GM12872 (cell line): ENCODE measurements around the gene GPR119.

Source experiments
- CTCF ChIP-seq: IDR thresholded peaks from 3 replicates; pipeline ENCODE4 v1.5.1; 2011; ENCODE audit warnings: low read depth, mild to moderate bottlenecking, low read length, moderate library complexity; ENCODE audit not compliant: insufficient read depth

The GPR119 gene

DNA sequence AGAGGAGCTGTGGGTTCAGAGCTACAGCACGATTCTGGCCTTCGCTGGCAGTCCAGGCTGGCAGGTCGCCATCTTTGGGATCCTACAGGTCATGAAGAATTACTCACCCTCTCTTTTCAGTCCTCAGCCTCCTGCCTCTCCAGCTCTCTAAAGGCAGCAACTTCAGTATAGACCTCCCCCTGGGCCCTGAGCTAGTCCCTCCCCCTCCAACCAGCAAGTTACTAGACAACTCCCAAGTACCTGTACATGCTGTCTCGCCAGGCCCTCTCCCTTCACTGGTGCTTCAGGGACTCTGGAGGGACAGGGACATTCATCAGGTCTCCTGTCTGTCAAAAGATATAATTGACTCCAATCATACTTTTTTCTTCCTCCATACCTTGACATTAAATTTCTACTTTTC lies at the start of gene GPR119:
TSS of gene GPR119 (minus strand) at position 155 of the 400 bp plus-strand sequence. CDS start 227 bp downstream, outside the sequence.
- no peak for TF ChIP-seq CTCF

GRCh38 chrX:130426531-130426930 lies 41.1 kb upstream of the GPR119 start:
- no peak for TF ChIP-seq CTCF

GRCh38 chrX:130419263-130419662 lies 33.8 kb upstream of the GPR119 start:
- no peak for TF ChIP-seq CTCF

DNA sequence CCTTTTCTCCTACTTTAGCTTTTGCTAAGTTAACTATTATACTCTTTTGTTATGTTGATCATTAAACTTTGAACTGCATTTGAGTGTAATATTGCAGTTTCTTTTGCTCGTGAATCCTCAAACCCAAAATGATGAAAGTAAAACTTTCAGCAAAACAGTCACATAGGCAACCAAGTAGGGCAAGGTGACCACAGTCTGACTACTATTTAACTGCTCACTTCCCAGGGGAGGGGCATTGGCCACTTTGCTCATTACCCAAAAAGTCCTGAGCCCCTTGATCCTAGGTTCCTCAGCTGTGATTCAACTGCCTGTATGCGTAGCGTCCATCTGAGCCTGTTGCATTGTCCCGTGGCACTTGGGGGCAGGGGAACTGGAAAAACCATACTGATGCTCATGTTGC lies 33.3 kb upstream of the GPR119 start:
- no peak for TF ChIP-seq CTCF

- no peak for TF ChIP-seq CTCF
These were observed 32.6 kb upstream of the GPR119 start for GRCh38 chrX:130418066-130418465.

GRCh38 chrX:130416785-130417184 lies 31.3 kb upstream of the GPR119 start:
- no peak for TF ChIP-seq CTCF

- TF ChIP-seq CTCF = no peak
These were observed 29.7 kb upstream of the GPR119 start for GRCh38 chrX:130415201-130415600.

- TF ChIP-seq CTCF = no peak
These were observed 29.3 kb upstream of the GPR119 start for GRCh38 chrX:130414800-130415199.
